ENCODE data around the gene ACAA1. TPM values are rescaled to one million over a fixed set of nuclear protein-coding genes. Genes with fewer than 3 reads are reported as not detected.

Gene ACAA1
- total RNA-seq, 1 experiment from 2014 or later: 52.0 TPM

DNA sequence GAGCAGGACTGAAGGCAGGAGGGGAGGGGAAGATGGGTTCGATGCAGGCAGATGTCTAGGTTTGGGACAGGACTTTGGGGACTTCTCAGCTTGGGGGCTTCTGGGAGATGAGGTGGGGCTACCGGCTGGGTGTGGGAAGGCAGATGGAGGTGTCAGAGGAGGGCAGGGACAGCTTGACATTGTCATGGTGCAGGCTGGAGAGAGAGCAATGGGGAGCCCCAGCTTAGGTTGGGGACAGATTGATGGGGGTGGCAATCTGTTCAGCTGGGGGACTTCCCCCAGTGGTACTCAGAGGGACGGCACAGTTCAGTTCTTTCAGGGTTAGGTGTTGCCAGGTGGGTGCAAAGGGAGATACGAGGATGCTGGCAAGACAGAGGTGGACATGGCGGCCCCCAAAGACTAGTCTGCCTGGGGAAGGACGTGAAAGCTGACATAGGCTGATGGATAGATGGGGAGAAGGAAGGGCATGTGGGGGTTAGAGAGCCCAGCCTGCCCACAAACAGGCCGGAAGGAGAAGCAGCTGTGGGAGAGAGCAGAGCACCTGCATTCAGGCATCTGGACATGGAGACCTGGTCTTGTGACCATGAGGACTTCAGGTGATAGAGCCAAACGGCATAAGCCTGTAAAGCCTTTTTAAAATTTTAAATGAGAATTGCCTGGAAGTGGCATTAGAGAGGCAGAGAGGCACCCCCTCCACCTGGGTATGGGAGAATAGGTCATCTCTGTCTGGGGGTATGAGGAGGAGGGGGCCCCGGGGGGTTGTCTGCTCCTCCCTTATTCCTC lies 21.1 kb downstream of the ACAA1 start:
- BruUV-seq (replicated peaks): no TSS peak
- Histone ChIP-seq H3K36me3 (ENCODE audit: control insufficient read depth, insufficient read depth, low read length) (no peaks in the 10 kb centered on the region), H3K27ac (ENCODE audit: low read length) (no peak overlapping the region), H3K27me3 (ENCODE audit: control insufficient read depth, insufficient read depth, low read length) (no peaks in the 10 kb centered on the region), H3K4me3 (ENCODE audit: low read depth in 2 of 2, low read length in 2 of 2) (no peak overlapping the region), H3K4me1 (ENCODE audit: control insufficient read depth, insufficient read depth, low read length) (no peaks in the 10 kb centered on the region), H3K9me3 (ENCODE audit: control insufficient read depth, insufficient read depth, low read depth, low read length) (no peaks in the 10 kb centered on the region)
- ChIA-PET CTCF (no interaction called here), POLR2A (no interaction called here)
- DNase-seq (ENCODE audit: low read depth, low spot score) (no peak), ATAC-seq (no peak)
- TF ChIP-seq, protein P1, sequence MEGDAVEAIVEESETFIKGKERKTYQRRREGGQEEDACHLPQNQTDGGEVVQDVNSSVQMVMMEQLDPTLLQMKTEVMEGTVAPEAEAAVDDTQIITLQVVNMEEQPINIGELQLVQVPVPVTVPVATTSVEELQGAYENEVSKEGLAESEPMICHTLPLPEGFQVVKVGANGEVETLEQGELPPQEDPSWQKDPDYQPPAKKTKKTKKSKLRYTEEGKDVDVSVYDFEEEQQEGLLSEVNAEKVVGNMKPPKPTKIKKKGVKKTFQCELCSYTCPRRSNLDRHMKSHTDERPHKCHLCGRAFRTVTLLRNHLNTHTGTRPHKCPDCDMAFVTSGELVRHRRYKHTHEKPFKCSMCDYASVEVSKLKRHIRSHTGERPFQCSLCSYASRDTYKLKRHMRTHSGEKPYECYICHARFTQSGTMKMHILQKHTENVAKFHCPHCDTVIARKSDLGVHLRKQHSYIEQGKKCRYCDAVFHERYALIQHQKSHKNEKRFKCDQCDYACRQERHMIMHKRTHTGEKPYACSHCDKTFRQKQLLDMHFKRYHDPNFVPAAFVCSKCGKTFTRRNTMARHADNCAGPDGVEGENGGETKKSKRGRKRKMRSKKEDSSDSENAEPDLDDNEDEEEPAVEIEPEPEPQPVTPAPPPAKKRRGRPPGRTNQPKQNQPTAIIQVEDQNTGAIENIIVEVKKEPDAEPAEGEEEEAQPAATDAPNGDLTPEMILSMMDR (IDR thresholded peaks at IDR 0.05): no peak
- TF ChIP-seq REST (IDR thresholded peaks at IDR 0.05; ENCODE audit: insufficient read depth in 1 of 2, low read depth in 2 of 2, low read length in 1 of 2) (no peak), SIN3A (IDR thresholded peaks at IDR 0.05; ENCODE audit: borderline replicate concordance, insufficient read depth, low read depth, low read length) (no peak), POLR2AphosphoS5 (IDR thresholded peaks at IDR 0.05; ENCODE audit: low read depth, low read length) (no peak), TCF7L2 (IDR thresholded peaks at IDR 0.05; ENCODE audit: low read depth, low read length) (no peak)
- in situ Hi-C loops (cut with HindIII; ENCODE audit: low pct_unique_long_range_greater_than_20kb, low sequenced_read_pairs) (no loop called here), intact Hi-C loops (cut with micrococcal nuclease; ENCODE audit: unreplicated experiment) (no loop called here)

DNA sequence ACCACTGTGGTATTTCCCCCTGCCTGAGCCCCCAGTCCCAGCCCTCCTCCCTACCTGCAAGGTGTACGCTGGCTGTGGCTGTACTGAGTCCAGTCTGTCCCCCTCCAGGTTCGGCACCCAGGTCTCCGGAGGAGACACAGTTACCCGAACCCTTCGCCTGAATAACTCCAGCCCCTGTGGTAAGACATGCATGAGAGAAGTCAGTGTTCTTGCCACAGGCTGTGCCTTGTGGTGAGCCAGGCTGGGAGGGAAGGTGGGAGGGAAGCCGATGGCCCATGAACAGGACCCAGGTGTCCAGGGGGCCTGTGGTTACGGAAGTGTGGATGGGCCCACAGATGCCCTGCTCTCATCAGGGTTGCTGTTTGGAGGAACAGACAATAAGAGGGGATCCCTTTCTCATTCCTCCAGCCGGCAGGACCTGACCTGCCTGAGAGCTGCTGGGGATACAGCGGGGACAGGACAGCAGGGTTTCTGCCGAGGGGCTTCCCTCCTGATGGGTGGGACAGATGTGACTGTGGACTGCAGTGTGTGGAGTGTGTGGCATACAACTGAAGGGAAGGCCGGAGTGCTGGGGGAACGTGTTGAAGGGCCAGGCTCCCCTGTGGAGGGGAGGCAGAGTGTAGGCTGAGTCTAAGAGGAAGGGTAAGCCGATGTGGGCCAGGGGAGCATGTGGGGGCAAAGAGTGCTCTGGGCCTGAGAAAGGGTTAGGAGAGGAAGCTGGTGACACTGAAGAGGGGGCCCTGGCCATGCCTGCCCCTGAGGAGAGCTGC lies 21.9 kb downstream of the ACAA1 start:
- Histone ChIP-seq H3K27ac (ENCODE audit: low read length) (no peak overlapping the region), H3K4me1 (ENCODE audit: control insufficient read depth, insufficient read depth, low read length) (no peaks in the 10 kb centered on the region), H3K4me3 (ENCODE audit: low read depth in 2 of 2, low read length in 2 of 2) (no peak overlapping the region), H3K9me3 (ENCODE audit: control insufficient read depth, insufficient read depth, low read depth, low read length) (no peaks in the 10 kb centered on the region), H3K27me3 (ENCODE audit: control insufficient read depth, insufficient read depth, low read length) (no peaks in the 10 kb centered on the region), H3K36me3 (ENCODE audit: control insufficient read depth, insufficient read depth, low read length) (no peaks in the 10 kb centered on the region)
- ChIA-PET POLR2A (no interaction called here), CTCF (no interaction called here)
- in situ Hi-C loops (cut with HindIII; ENCODE audit: low pct_unique_long_range_greater_than_20kb, low sequenced_read_pairs) (no loop called here), intact Hi-C loops (cut with micrococcal nuclease; ENCODE audit: unreplicated experiment) (no loop called here)
- no TSS peak for BruUV-seq (replicated peaks)
- DNase-seq (ENCODE audit: low read depth, low spot score): no peak
- TF ChIP-seq, protein P1 (IDR thresholded peaks at IDR 0.05): no peak
- ATAC-seq: no peak
